ENCODE measurements around the gene SLC35F3.

GRCh38 chr1:234201600-234201999 is 297.1 kb downstream of the SLC35F3 start:
- TF ChIP-seq CTCF (IDR thresholded peaks at IDR 0.05 in 4 of 5, conservative IDR thresholded peaks at IDR 0.05 in 1 of 5) (no peak), POLR2A (IDR thresholded peaks at IDR 0.05) (no peak)
